ENCODE results near the gene NOL11. TPM values are rescaled to one million over a fixed set of nuclear protein-coding genes. Genes with fewer than 3 reads are reported as not detected.

Gene NOL11
- total and polyA plus RNA-seq, 2 of the 4 experiments (the other 2 are of a cell fraction): 26.2 to 58.3 TPM

GRCh38 chr17:67711916-67712315 is 5.8 kb upstream of the NOL11 start:
- no peak overlapping the region for H4K8ac ChIP-seq (ENCODE audit: low read depth in 2 of 2, low read length in 2 of 2)
- no peaks in the 10 kb centered on the region for H3K9me3 ChIP-seq (ENCODE audit: control insufficient read depth, insufficient read depth, low read length)
- ChIA-PET CTCF (no interaction called here), POLR2A (ENCODE audit: unreplicated experiment) (no interaction called here)
- no peak overlapping the region for H2AFZ ChIP-seq (replicated peaks; ENCODE audit: low read length, poor library complexity)
- 86% methylated on average over 1 of the region's 4 CpGs; no CpG with 5 or more reads in 1 of the 2 experiments for WGBS, 2 experiments (ENCODE audit: extremely low coverage in 2 of 2, insufficient read length in 1 of 2)
- H3K4me3 ChIP-seq (ENCODE audit: insufficient read depth, low read depth, low read length): no peak overlapping the region
- no peaks in the 10 kb centered on the region for H4K20me1 ChIP-seq (ENCODE audit: insufficient read depth, low read length)
- dilution Hi-C loops (cut with HindIII; ENCODE audit: low sequenced_read_pairs, unreplicated experiment): no loop called here
- no peaks in the 10 kb centered on the region; the same call in 1 of the 2 replicates for H3K27me3 ChIP-seq (ENCODE audit: control insufficient read depth, insufficient read depth, low read length)
- H3K23ac ChIP-seq (ENCODE audit: low read depth, low read length): no peak overlapping the region
- no peak overlapping the region for H4K5ac ChIP-seq (ENCODE audit: low read depth, low read length)
- H3K9me1 ChIP-seq (ENCODE audit: insufficient read depth, low read length): no peaks in the 10 kb centered on the region
- H3K56ac ChIP-seq (ENCODE audit: extremely low read depth, insufficient read depth, low read length): no peak overlapping the region
- no peak overlapping the region for H2BK120ac ChIP-seq (ENCODE audit: low read depth, low read length)
- H3K4me2 ChIP-seq (ENCODE audit: low read depth, low read length): no peak overlapping the region
- no peak overlapping the region for H3K9ac ChIP-seq (ENCODE audit: low read depth, low read length)
- no peak overlapping the region for H3K18ac ChIP-seq (ENCODE audit: low read depth, low read length)
- no peak for DNase-seq
- no peak overlapping the region for H2BK5ac ChIP-seq (ENCODE audit: low read depth, low read length, poor library complexity, severe bottlenecking)
- ATAC-seq (ENCODE audit: low read depth): no peak
- no peaks in the 10 kb centered on the region; a peak in 1 of 4 replicates for H3K79me1 ChIP-seq (ENCODE audit: low read depth in 1 of 2, low read length in 2 of 2)
- H3K4ac ChIP-seq (ENCODE audit: low read depth, low read length): no peak overlapping the region
- no peaks in the 10 kb centered on the region for H3K4me1 ChIP-seq (ENCODE audit: control insufficient read depth, insufficient read depth, low read length)
- no peak overlapping the region for H4K91ac ChIP-seq (ENCODE audit: insufficient read depth, low read depth, low read length)
- in situ Hi-C loops (cut with MboI; ENCODE audit: low sequenced_read_pairs): no loop called here
- BruUV-seq (replicated peaks): no TSS peak
- no peak overlapping the region for H3K27ac ChIP-seq (ENCODE audit: insufficient read depth, low read length)
- H2AK9ac ChIP-seq (replicated peaks; ENCODE audit: low read depth, low read length, poor library complexity): no peak overlapping the region
- no peak overlapping the region for H2BK15ac ChIP-seq (ENCODE audit: low read depth, low read length)
- intact Hi-C loops (cut with micrococcal nuclease): loop anchor here (10.0 kb wide), 1 partner anchor 763 kb away; no protein-coding TSS in a partner anchor
- no peaks in the 10 kb centered on the region for H3K36me3 ChIP-seq (ENCODE audit: control insufficient read depth, insufficient read depth, low read length)
- H2BK20ac ChIP-seq (ENCODE audit: low read depth, low read length): no peak overlapping the region
- TF ChIP-seq POLR2A (IDR thresholded peaks at IDR 0.05; ENCODE audit: low read depth, low read length) (no peak), SMC3 (IDR thresholded peaks at IDR 0.05; ENCODE audit: low read depth, low read length) (no peak), BHLHE40 (IDR thresholded peaks at IDR 0.05; ENCODE audit: low read depth, low read length) (no peak), ELK1 (IDR thresholded peaks at IDR 0.05; ENCODE audit: borderline replicate concordance, low read depth, low read length) (no peak), MAFK (IDR thresholded peaks at IDR 0.05; ENCODE audit: low read depth, low read length) (no peak), MAZ (IDR thresholded peaks at IDR 0.05; ENCODE audit: borderline replicate concordance, low read depth, low read length) (no peak), CEBPB (IDR thresholded peaks at IDR 0.05; ENCODE audit: low read depth, low read length) (no peak), FOS (IDR thresholded peaks at IDR 0.05; ENCODE audit: low read depth, low read length) (no peak), RCOR1 (IDR thresholded peaks at IDR 0.05; ENCODE audit: insufficient replicate concordance, low read length) (no peak), USF2 (IDR thresholded peaks at IDR 0.05; ENCODE audit: low read depth, low read length) (no peak), CTCF (conservative IDR thresholded peaks at IDR 0.05; ENCODE audit: low read depth, low read length) (no peak), RAD21 (IDR thresholded peaks at IDR 0.05; ENCODE audit: low read length) (no peak), NFE2L2 (IDR thresholded peaks at IDR 0.05; ENCODE audit: low read depth, low read length) (no peak), MXI1 (IDR thresholded peaks at IDR 0.05; ENCODE audit: borderline replicate concordance, low read depth, low read length) (no peak), RFX5 (IDR thresholded peaks at IDR 0.05; ENCODE audit: low read depth, low read length) (no peak), CHD1 (IDR thresholded peaks at IDR 0.05; ENCODE audit: low read depth, low read length) (no peak)
- no peak overlapping the region for H3K14ac ChIP-seq (replicated peaks; ENCODE audit: low read depth, low read length)
- H2AK5ac ChIP-seq (ENCODE audit: low read depth, low read length): no peak overlapping the region
